22Rv1 (cell line): ENCODE results near the gene TERB2.
"Not testable (repeated sequence)": the region's sequence is repeated elsewhere in the genome, so short reads cannot be mapped to it uniquely, and the experiment has no call there.

Experiments
- ZFX ChIP-seq: fragments of 450-650 bp; IDR thresholded peaks from 2 replicates; pipeline ENCODE4 v1.6.1; 2017; ENCODE audit warnings: antibody characterized with exemption, borderline replicate concordance
- TF ChIP-seq, protein P1 (sequence below): fragments of 450-650 bp; IDR thresholded peaks from 2 replicates; pipeline ENCODE4 v1.5.1; 2017; ENCODE audit warnings: mild to moderate bottlenecking

DNA sequence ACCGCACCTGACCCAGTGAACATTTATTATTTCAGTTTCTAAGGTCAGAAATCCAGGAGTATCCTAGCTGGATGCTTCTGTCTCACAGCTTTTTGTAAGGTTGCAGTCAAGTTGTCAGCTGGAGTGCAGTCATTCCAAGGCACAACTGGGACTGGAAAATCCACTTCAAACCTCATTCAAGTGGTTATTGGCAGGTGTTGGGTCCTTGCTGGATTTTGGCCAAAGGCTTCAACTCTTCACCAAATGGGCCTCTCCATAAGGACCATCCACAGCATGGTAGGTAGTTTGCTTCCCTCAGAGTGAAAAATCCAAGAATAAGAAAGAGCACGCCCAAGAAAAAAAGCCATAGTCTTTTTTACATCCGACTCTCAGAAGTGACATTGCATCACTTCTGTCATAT lies 19.7 kb downstream of the TERB2 start:
- TF ChIP-seq, protein P1, sequence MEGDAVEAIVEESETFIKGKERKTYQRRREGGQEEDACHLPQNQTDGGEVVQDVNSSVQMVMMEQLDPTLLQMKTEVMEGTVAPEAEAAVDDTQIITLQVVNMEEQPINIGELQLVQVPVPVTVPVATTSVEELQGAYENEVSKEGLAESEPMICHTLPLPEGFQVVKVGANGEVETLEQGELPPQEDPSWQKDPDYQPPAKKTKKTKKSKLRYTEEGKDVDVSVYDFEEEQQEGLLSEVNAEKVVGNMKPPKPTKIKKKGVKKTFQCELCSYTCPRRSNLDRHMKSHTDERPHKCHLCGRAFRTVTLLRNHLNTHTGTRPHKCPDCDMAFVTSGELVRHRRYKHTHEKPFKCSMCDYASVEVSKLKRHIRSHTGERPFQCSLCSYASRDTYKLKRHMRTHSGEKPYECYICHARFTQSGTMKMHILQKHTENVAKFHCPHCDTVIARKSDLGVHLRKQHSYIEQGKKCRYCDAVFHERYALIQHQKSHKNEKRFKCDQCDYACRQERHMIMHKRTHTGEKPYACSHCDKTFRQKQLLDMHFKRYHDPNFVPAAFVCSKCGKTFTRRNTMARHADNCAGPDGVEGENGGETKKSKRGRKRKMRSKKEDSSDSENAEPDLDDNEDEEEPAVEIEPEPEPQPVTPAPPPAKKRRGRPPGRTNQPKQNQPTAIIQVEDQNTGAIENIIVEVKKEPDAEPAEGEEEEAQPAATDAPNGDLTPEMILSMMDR = not testable (repeated sequence)
- not testable (repeated sequence) for TF ChIP-seq ZFX
